ENCODE measurements around the gene EID2B. TPM values are rescaled to one million over a fixed set of nuclear protein-coding genes. Genes with fewer than 3 reads are reported as not detected.
A peak's percentile ranks its signal among the peaks of the same experiment; 100 is the strongest.

The EID2B gene
- total RNA-seq, 1 donor from 2014 or later: 3.6 TPM

GRCh38 chr19:39542206-39542605 lies 9.6 kb upstream of the EID2B start:
- Mint-ChIP-seq H3K36me3 (ENCODE audit: unreplicated experiment) (no peaks in the 10 kb centered on the region), H3K27me3 (ENCODE audit: unreplicated experiment) (peaks cover 27% of the 10 kb centered on the region), H3K4me3 (ENCODE audit: unreplicated experiment) (no peak overlapping the region), H3K27ac (ENCODE audit: unreplicated experiment) (no peak overlapping the region), H3K9me3 (ENCODE audit: unreplicated experiment) (no peaks in the 10 kb centered on the region), H3K4me1 (ENCODE audit: unreplicated experiment) (peaks cover 20% of the 10 kb centered on the region)
- TF ChIP-seq, protein P1, sequence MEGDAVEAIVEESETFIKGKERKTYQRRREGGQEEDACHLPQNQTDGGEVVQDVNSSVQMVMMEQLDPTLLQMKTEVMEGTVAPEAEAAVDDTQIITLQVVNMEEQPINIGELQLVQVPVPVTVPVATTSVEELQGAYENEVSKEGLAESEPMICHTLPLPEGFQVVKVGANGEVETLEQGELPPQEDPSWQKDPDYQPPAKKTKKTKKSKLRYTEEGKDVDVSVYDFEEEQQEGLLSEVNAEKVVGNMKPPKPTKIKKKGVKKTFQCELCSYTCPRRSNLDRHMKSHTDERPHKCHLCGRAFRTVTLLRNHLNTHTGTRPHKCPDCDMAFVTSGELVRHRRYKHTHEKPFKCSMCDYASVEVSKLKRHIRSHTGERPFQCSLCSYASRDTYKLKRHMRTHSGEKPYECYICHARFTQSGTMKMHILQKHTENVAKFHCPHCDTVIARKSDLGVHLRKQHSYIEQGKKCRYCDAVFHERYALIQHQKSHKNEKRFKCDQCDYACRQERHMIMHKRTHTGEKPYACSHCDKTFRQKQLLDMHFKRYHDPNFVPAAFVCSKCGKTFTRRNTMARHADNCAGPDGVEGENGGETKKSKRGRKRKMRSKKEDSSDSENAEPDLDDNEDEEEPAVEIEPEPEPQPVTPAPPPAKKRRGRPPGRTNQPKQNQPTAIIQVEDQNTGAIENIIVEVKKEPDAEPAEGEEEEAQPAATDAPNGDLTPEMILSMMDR (IDR thresholded peaks at IDR 0.05): no peak
- peak; percentile 15 for DNase-seq (ENCODE audit: extremely low spot score, unreplicated experiment)

DNA sequence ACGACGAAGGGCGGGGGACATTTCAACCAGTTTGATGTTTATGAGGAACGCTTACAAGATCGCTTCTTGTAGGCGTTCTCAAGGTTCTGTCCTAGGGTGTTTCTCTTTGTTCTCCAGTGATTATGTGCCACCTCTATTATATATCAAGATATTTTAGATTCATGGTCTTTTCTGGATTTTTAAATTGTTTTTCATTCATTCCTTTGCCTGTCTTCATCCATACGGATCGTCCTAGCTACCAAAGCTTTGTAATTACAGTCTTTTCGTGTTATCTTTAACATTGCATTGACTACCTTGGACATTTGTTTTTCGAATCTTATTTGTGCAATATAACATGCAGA lies 7.7 kb upstream of the EID2B start:
- Mint-ChIP-seq H3K27ac (ENCODE audit: unreplicated experiment) (peak overlapping the region; percentile 97), H3K4me1 (ENCODE audit: unreplicated experiment) (peaks cover 20% of the 10 kb centered on the region), H3K9me3 (ENCODE audit: unreplicated experiment) (no peaks in the 10 kb centered on the region), H3K27me3 (ENCODE audit: unreplicated experiment) (peaks cover 15% of the 10 kb centered on the region), H3K36me3 (ENCODE audit: unreplicated experiment) (no peaks in the 10 kb centered on the region), H3K4me3 (ENCODE audit: unreplicated experiment) (peak overlapping the region; percentile 92)
- TF ChIP-seq, protein P1 (IDR thresholded peaks at IDR 0.05): no peak
- no peak for DNase-seq (ENCODE audit: extremely low spot score, unreplicated experiment)

GRCh38 chr19:39539518-39540332 lies 7.1 kb upstream of the EID2B start, which contains the start of gene EID2:
EID2 (minus strand) TSS chr19:39540161; CDS start chr19:39540079, 82 bp downstream.
- Mint-ChIP-seq H3K4me1 (ENCODE audit: unreplicated experiment) (peaks cover 20% of the 10 kb centered on the region), H3K9me3 (ENCODE audit: unreplicated experiment) (no peaks in the 10 kb centered on the region), H3K36me3 (ENCODE audit: unreplicated experiment) (no peaks in the 10 kb centered on the region), H3K4me3 (ENCODE audit: unreplicated experiment) (peak within 1 kb of the TSS; percentile 92), H3K27me3 (ENCODE audit: unreplicated experiment) (peaks cover 12% of the 10 kb centered on the region), H3K27ac (ENCODE audit: unreplicated experiment) (peak within 1 kb of the TSS; percentile 97)
- DNase-seq (ENCODE audit: extremely low spot score, unreplicated experiment): peak; percentile 98
- TF ChIP-seq, protein P1 (IDR thresholded peaks at IDR 0.05): peak; percentile 81

DNA sequence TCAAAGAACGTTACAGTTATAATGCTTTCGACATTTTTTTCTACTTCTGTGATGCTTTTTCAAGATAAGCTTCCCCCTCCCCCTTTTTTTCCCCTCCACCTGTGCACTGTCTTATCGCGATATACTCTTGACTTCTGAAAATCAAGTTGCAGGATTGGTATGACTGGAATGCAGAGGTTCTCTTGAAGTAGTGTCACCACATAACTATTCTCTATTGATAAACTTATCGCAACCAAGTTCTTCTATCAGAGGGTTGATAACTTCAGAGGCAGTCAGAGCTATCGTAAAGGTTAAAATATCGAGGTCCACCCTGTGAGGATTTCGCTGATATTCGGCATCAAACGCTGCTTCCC lies 6.5 kb upstream of the EID2B start:
- H3K27me3 Mint-ChIP-seq (ENCODE audit: unreplicated experiment): peaks cover 10% of the 10 kb centered on the region
- TF ChIP-seq, protein P1 (IDR thresholded peaks at IDR 0.05): no peak
- DNase-seq (ENCODE audit: extremely low spot score, unreplicated experiment): no peak
- H3K36me3 Mint-ChIP-seq (ENCODE audit: unreplicated experiment): no peaks in the 10 kb centered on the region
- H3K27ac Mint-ChIP-seq (ENCODE audit: unreplicated experiment): peak overlapping the region; percentile 80
- no peaks in the 10 kb centered on the region for H3K9me3 Mint-ChIP-seq (ENCODE audit: unreplicated experiment)
- H3K4me1 Mint-ChIP-seq (ENCODE audit: unreplicated experiment): peaks cover 20% of the 10 kb centered on the region
- H3K4me3 Mint-ChIP-seq (ENCODE audit: unreplicated experiment): peak overlapping the region; percentile 84

GRCh38 chr19:39533791-39534190 lies 1.1 kb upstream of the EID2B start:
- no peaks in the 10 kb centered on the region for H3K27me3 Mint-ChIP-seq (ENCODE audit: unreplicated experiment)
- no peaks in the 10 kb centered on the region for H3K36me3 Mint-ChIP-seq (ENCODE audit: unreplicated experiment)
- DNase-seq (ENCODE audit: extremely low spot score, unreplicated experiment): no peak
- H3K9me3 Mint-ChIP-seq (ENCODE audit: unreplicated experiment): no peaks in the 10 kb centered on the region
- peaks cover 25% of the 10 kb centered on the region for H3K4me1 Mint-ChIP-seq (ENCODE audit: unreplicated experiment)
- H3K27ac Mint-ChIP-seq (ENCODE audit: unreplicated experiment): no peak overlapping the region
- H3K4me3 Mint-ChIP-seq (ENCODE audit: unreplicated experiment): no peak overlapping the region
- TF ChIP-seq, protein P1 (IDR thresholded peaks at IDR 0.05): no peak
